Activated T-cell treated with anti-CD3 and anti-CD28 coated beads for 24 hours (primary cell): ENCODE data around the gene FBXO42.

Experiments
- DNase-seq: peaks from one replicate; pipeline ENCODE4 v3.0.0-alpha.2; 2020; ENCODE audit warnings: low read depth

Gene FBXO42

GRCh38 chr1:16204634-16205333 lies 147.5 kb downstream of the FBXO42 start:
- DNase-seq: no peak

GRCh38 chr1:16204216-16204615 lies 148.1 kb downstream of the FBXO42 start:
- DNase-seq: no peak

GRCh38 chr1:16203550-16203949 lies 148.7 kb downstream of the FBXO42 start:
- DNase-seq: no peak

- no peak for DNase-seq
Observed at GRCh38 chr1:16202281-16203210, 149.7 kb downstream of the FBXO42 start.

- no peak for DNase-seq
Observed at GRCh38 chr1:16199700-16200099, 152.6 kb downstream of the FBXO42 start.

- no peak for DNase-seq
Observed at GRCh38 chr1:16199157-16199501, 153.2 kb downstream of the FBXO42 start.

GRCh38 chr1:16198444-16199156 lies 153.7 kb downstream of the FBXO42 start:
- no peak for DNase-seq

GRCh38 chr1:16196874-16197273 lies 155.4 kb downstream of the FBXO42 start:
- no peak for DNase-seq
